ENCODE measurements around the gene MMP2. TPM values are rescaled to one million over a fixed set of nuclear protein-coding genes. Genes with fewer than 3 reads are reported as not detected.
A peak's percentile ranks its signal among the peaks of the same experiment; 100 is the strongest.

Gene MMP2
- total RNA-seq, 1 donor, result 448 TPM

- H3K4me3 ChIP-seq (ENCODE audit: low read depth, low read length), result no peak overlapping the region
- no peak for TF ChIP-seq CTCF (IDR thresholded peaks at IDR 0.05; ENCODE audit: insufficient read depth, low read depth, low read length)
- peak; percentile 71 for DNase-seq (ENCODE audit: low read depth)
Measured at GRCh38 chr16:55503726-55504550, 24.9 kb downstream of the MMP2 start.

- no peak for DNase-seq (ENCODE audit: low read depth)
- no peak for TF ChIP-seq CTCF (IDR thresholded peaks at IDR 0.05; ENCODE audit: insufficient read depth, low read depth, low read length)
- no peak overlapping the region for H3K4me3 ChIP-seq (ENCODE audit: low read depth, low read length)
Measured at GRCh38 chr16:55505333-55506015, 26.5 kb downstream of the MMP2 start.

GRCh38 chr16:55506083-55506482 lies 27.1 kb downstream of the MMP2 start:
- no peak for TF ChIP-seq CTCF (IDR thresholded peaks at IDR 0.05; ENCODE audit: insufficient read depth, low read depth, low read length)
- no peak overlapping the region for H3K4me3 ChIP-seq (ENCODE audit: low read depth, low read length)
- no peak for DNase-seq (ENCODE audit: low read depth)

GRCh38 chr16:55506708-55507107 lies 27.7 kb downstream of the MMP2 start:
- H3K4me3 ChIP-seq (ENCODE audit: low read depth, low read length), result no peak overlapping the region
- DNase-seq (ENCODE audit: low read depth), result no peak
- no peak for TF ChIP-seq CTCF (IDR thresholded peaks at IDR 0.05; ENCODE audit: insufficient read depth, low read depth, low read length)

GRCh38 chr16:55508271-55508921 lies 29.4 kb downstream of the MMP2 start:
- DNase-seq (ENCODE audit: low read depth), result no peak
- H3K4me3 ChIP-seq (ENCODE audit: low read depth, low read length), result peak overlapping the region; percentile 80
- TF ChIP-seq CTCF (IDR thresholded peaks at IDR 0.05; ENCODE audit: insufficient read depth, low read depth, low read length), result no peak

- DNase-seq (ENCODE audit: low read depth), result peak; percentile 87
- TF ChIP-seq CTCF (IDR thresholded peaks at IDR 0.05; ENCODE audit: insufficient read depth, low read depth, low read length), result no peak
- H3K4me3 ChIP-seq (ENCODE audit: low read depth, low read length), result peak within 1 kb of the TSS; percentile 80
Measured at GRCh38 chr16:55508941-55509931, 30.2 kb downstream of the MMP2 start, which contains the start of gene LPCAT2. Gene LPCAT2 (plus strand): TSS chr16:55509072. CDS start chr16:55509182, 110 bp downstream.

Data from fibroblast of villous mesenchyme (primary cell).